A549 (cell line): ENCODE measurements around the gene KRT81. TPM values are rescaled to one million over a fixed set of nuclear protein-coding genes. Genes with fewer than 3 reads are reported as not detected.

Experiments used
- ATAC-seq, 2 experiments: fragments of 200-7000 bp in 1 of 2; fragments of >200 bp in 1 of 2; cut with Nextera tagmentation in 1 of 2; cut with Tn5 transposase in 1 of 2; 3 replicates each; pipeline versions ENCODE4 v1.8.0 to v1.9.1; 2018 to 2020; ENCODE audit warnings: mild to moderate bottlenecking in 1 of 2, moderate library complexity in 1 of 2
- CTCF ChIA-PET: fragments of 300-600 bp; sonication (Branson Sonifier 250); formaldehyde crosslinking; extraction: SDS; loops from one replicate; lab custom pipeline; 2021; ENCODE audit warnings: antibody characterized with exemption, inconsistent platforms; lab: Yijun Ruan, JAX
- POLR2A ChIA-PET: fragments of 350-600 bp; formaldehyde crosslinking; extraction: SDS; loops from one replicate; lab custom pipeline; 2021; ENCODE audit warnings: antibody characterized with exemption, inconsistent platforms; lab: Yijun Ruan, JAX
- DNase-seq, 2 experiments: peaks; one replicate each; pipeline versions ENCODE4 v3.0.0 to v3.0.0-alpha.2; 2011 to 2016; ENCODE audit warnings: low read depth in 1 of 2, low spot score in 1 of 2
- FAIRE-seq: peaks from 2 replicates; lab custom pipeline; 2011; peaks lifted over from hg19 to GRCh38; lab: Jason Lieb, UNC
- H3K27ac ChIP-seq, 2 experiments: fragments of >200 bp; sonication (Bioruptor Twin); formaldehyde crosslinking; 3 replicates each; pipeline ENCODE4 v1.5.1; 2016 to 2017
- H3K4me1 ChIP-seq: fragments of >200 bp; sonication (Bioruptor Twin); formaldehyde crosslinking; 3 replicates; pipeline ENCODE4 v1.6.1; 2016
- H3K4me2 ChIP-seq: fragments of >200 bp; sonication (Bioruptor Twin); formaldehyde crosslinking; 3 replicates; pipeline ENCODE4 v1.6.1; 2016
- H3K4me3 ChIP-seq: fragments of >200 bp; sonication (Bioruptor Twin); formaldehyde crosslinking; 3 replicates; pipeline ENCODE4 v1.5.1; 2016
- H3K9me3 ChIP-seq: fragments of >200 bp; sonication (Bioruptor Twin); formaldehyde crosslinking; 3 replicates; pipeline ENCODE4 v1.6.1; 2016
- CBX8 ChIP-seq: fragments of 200-600 bp; sonication (generic); IDR thresholded peaks from 2 replicates; pipeline ENCODE4 v1.6.1; 2016
- CHD4 ChIP-seq: fragments of 200-600 bp; sonication (generic); IDR thresholded peaks from 2 replicates; pipeline ENCODE4 v1.6.1; 2016; ENCODE audit warnings: antibody characterized with exemption, mild to moderate bottlenecking, borderline replicate concordance
- EHF ChIP-seq: fragments of 250-450 bp; sonication (Bioruptor Pico); IDR thresholded peaks from 2 replicates; pipeline ENCODE4 v1.5.0; 2020; ENCODE audit warnings: mild to moderate bottlenecking
- ELK1 ChIP-seq: fragments of 150-350 bp; IDR thresholded peaks from 2 replicates; pipeline ENCODE4 v1.6.1; 2014; ENCODE audit warnings: low read depth, mild to moderate bottlenecking, low read length
- HEYL ChIP-seq: fragments of 250-450 bp; sonication (Bioruptor Pico); IDR thresholded peaks from 2 replicates; pipeline ENCODE4 v1.8.0; 2021; ENCODE audit warnings: mild to moderate bottlenecking, moderate library complexity
- HOXB5 ChIP-seq: fragments of 250-450 bp; sonication (Bioruptor Pico); IDR thresholded peaks from 2 replicates; pipeline ENCODE4 v1.5.0; 2020; ENCODE audit warnings: mild to moderate bottlenecking, moderate library complexity
- KDM1A ChIP-seq: fragments of 200-600 bp; sonication (generic); IDR thresholded peaks from 2 replicates; pipeline ENCODE4 v1.6.1; 2016; ENCODE audit warnings: low read depth, mild to moderate bottlenecking
- MYC ChIP-seq: IDR thresholded peaks from 2 replicates; pipeline ENCODE4 v1.6.1; 2012; ENCODE audit warnings: mild to moderate bottlenecking, inconsistent platforms, low read length, improper control_type of control experiment, borderline replicate concordance
- POLR2AphosphoS2 ChIP-seq: conservative IDR thresholded peaks from 2 replicates; pipeline ENCODE4 v1.6.1; 2012; ENCODE audit warnings: low read length, improper control_type of control experiment, inconsistent platforms
- RAD21 ChIP-seq, 2 experiments: fragments of >200 bp in 1 of 2; sonication (Bioruptor Twin) in 1 of 2; formaldehyde crosslinking in 1 of 2; IDR thresholded peaks in 1 of 2; conservative IDR thresholded peaks in 1 of 2; 2 replicates in 1 of 2; 3 replicates in 1 of 2; pipeline ENCODE4 v1.6.1; 2012 to 2018; ENCODE audit warnings: inconsistent platforms in 1 of 2
- RCOR1 ChIP-seq: fragments of 150-350 bp; IDR thresholded peaks from 2 replicates; pipeline ENCODE4 v1.6.1; 2014; ENCODE audit warnings: antibody characterized with exemption, low read length, low read depth
- SMC3 ChIP-seq: fragments of >200 bp; sonication (Bioruptor Twin); formaldehyde crosslinking; IDR thresholded peaks from 3 replicates; pipeline ENCODE4 v1.6.1; 2018; ENCODE audit warnings: inconsistent platforms
- ZFP36 ChIP-seq: fragments of 450-650 bp; IDR thresholded peaks from 2 replicates; pipeline ENCODE4 v1.6.1; 2014; ENCODE audit warnings: borderline replicate concordance; ENCODE audit not compliant: partially characterized antibody
- WGBS: methylation state at CpG from one replicate; pipeline ENCODE4 v1.1.6; 2017; ENCODE audit errors: missing lambda C conversion rate; 5-methylcytosine and 5-hydroxymethylcytosine counted together
- polyA plus RNA-seq, 4 experiments: library from polyadenylated mRNA; depleted of rRNA in 3 of 4; stranded (reverse); fragments of >200 nt; fragmentation: RNase III in 1 of 4; extraction: RNeasy Plus Mini Kit Qiagen cat#74134 plus additional on column Dnase treatment in 1 of 4; gene quantifications; 2 replicates in 3 of 4; 3 replicates in 1 of 4; pipeline ENCODE4 v1.2.3, GENCODE V29; 2011 to 2017
- TF ChIP-seq, protein P1 (sequence below): fragments of >200 bp; sonication (Bioruptor Twin); formaldehyde crosslinking; IDR thresholded peaks from 3 replicates; pipeline ENCODE4 v1.6.1; 2016
- TF ChIP-seq, protein P2 (sequence below): fragments of >200 bp; sonication (Bioruptor Twin); formaldehyde crosslinking; IDR thresholded peaks from 3 replicates; pipeline ENCODE4 v1.5.1; 2016

The KRT81 gene
- polyA plus RNA-seq, 2 of the 4 experiments (the other 2 are of a cell fraction) = 1,799 to 3,643 TPM

- ATAC-seq = no peak
- Histone ChIP-seq H3K4me1 (peaks cover 44% of the 10 kb centered on the region), H3K9me3 (no peaks in the 10 kb centered on the region), H3K4me2 (0 out of 3 replicates have a peak overlapping the region, but pooled peaks have one; percentile 1)
- TF ChIP-seq, protein P1, sequence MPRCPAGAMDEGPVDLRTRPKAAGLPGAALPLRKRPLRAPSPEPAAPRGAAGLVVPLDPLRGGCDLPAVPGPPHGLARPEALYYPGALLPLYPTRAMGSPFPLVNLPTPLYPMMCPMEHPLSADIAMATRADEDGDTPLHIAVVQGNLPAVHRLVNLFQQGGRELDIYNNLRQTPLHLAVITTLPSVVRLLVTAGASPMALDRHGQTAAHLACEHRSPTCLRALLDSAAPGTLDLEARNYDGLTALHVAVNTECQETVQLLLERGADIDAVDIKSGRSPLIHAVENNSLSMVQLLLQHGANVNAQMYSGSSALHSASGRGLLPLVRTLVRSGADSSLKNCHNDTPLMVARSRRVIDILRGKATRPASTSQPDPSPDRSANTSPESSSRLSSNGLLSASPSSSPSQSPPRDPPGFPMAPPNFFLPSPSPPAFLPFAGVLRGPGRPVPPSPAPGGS = no peak
- TF ChIP-seq POLR2AphosphoS2 (no peak), RCOR1 (no peak), CHD4 (no peak), KDM1A (no peak), SMC3 (no peak), CBX8 (no peak), ELK1 (no peak), ZFP36 (no peak), EHF (CRISPR knock-in tag) (no peak)
- TF ChIP-seq, all 56 proteins: peak for 0
- DNase-seq (no peak), FAIRE-seq (no peak)
- CTCF ChIA-PET = interaction anchor here (1.1 to 14.8 kb wide), 8 partner anchors 8 to 619 kb away, joined by 4 to 301 read pairs (median 10); partner anchors contain the start of gene KRT86
- POLR2A ChIA-PET = interaction anchor here (1.8 to 18.5 kb wide), 2 partner anchors 10 to 19 kb away, joined by 6 to 383 read pairs; partner anchors contain the start of gene KRT86
- 71% methylated on average over 9 of the region's 9 CpGs for WGBS
- peak overlapping the region; percentile 68 to 74 for H3K27ac ChIP-seq
- H3K4me3 ChIP-seq = no peak overlapping the region
Observed at GRCh38 chr12:52260361-52261207, 30.8 kb downstream of the KRT81 start.

GRCh38 chr12:52259657-52260243 lies 31.6 kb downstream of the KRT81 start:
- ChIA-PET CTCF (interaction anchor here (0.9 to 14.8 kb wide), 11 partner anchors 9 to 620 kb away, joined by 3 to 301 read pairs (median 5); partner anchors contain the start of gene KRT86), POLR2A (interaction anchor here (1.8 to 18.5 kb wide), 2 partner anchors 9 to 20 kb away, joined by 6 to 383 read pairs; partner anchors contain the start of gene KRT86)
- DNase-seq (no peak), ATAC-seq (no peak), FAIRE-seq (peak; percentile 36)
- 77% methylated on average over 6 of the region's 6 CpGs for WGBS
- peak overlapping the region; percentile 68 to 74 for H3K27ac ChIP-seq
- no peak overlapping the region for H3K4me3 ChIP-seq
- H3K4me1 ChIP-seq = peaks cover 51% of the 10 kb centered on the region
- TF ChIP-seq, protein P2, sequence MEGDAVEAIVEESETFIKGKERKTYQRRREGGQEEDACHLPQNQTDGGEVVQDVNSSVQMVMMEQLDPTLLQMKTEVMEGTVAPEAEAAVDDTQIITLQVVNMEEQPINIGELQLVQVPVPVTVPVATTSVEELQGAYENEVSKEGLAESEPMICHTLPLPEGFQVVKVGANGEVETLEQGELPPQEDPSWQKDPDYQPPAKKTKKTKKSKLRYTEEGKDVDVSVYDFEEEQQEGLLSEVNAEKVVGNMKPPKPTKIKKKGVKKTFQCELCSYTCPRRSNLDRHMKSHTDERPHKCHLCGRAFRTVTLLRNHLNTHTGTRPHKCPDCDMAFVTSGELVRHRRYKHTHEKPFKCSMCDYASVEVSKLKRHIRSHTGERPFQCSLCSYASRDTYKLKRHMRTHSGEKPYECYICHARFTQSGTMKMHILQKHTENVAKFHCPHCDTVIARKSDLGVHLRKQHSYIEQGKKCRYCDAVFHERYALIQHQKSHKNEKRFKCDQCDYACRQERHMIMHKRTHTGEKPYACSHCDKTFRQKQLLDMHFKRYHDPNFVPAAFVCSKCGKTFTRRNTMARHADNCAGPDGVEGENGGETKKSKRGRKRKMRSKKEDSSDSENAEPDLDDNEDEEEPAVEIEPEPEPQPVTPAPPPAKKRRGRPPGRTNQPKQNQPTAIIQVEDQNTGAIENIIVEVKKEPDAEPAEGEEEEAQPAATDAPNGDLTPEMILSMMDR = no peak
- 0 out of 2 replicates have a peak, but pooled peaks have one; percentile 26 for TF ChIP-seq HOXB5 (CRISPR knock-in tag)
- no peak for TF ChIP-seq MYC
- TF ChIP-seq HEYL (CRISPR knock-in tag) = no peak
- TF ChIP-seq RAD21 (conservative IDR thresholded peaks at IDR 0.05 in 1 of 2, IDR thresholded peaks at IDR 0.05 in 1 of 2) = peak; percentile 19 to 22; a peak in 1 of 5 replicates
- H3K4me2 ChIP-seq = 0 out of 3 replicates have a peak overlapping the region, but pooled peaks have one; percentile 1
- H3K9me3 ChIP-seq = no peaks in the 10 kb centered on the region
